GM18517 (cell line): ENCODE data around the gene SYMPK.
"Not testable (repeated sequence)": the region's sequence is repeated elsewhere in the genome, so short reads cannot be mapped to it uniquely, and the experiment has no call there.

ENCODE experiments used
- ATAC-seq: cut with Tn5 transposase; IDR thresholded peaks from one replicate; pipeline ENCODE4 v1.9.1; 2021; ENCODE audit warnings: mild to moderate bottlenecking, moderate library complexity; ENCODE audit not compliant: unreplicated experiment

Gene SYMPK

DNA sequence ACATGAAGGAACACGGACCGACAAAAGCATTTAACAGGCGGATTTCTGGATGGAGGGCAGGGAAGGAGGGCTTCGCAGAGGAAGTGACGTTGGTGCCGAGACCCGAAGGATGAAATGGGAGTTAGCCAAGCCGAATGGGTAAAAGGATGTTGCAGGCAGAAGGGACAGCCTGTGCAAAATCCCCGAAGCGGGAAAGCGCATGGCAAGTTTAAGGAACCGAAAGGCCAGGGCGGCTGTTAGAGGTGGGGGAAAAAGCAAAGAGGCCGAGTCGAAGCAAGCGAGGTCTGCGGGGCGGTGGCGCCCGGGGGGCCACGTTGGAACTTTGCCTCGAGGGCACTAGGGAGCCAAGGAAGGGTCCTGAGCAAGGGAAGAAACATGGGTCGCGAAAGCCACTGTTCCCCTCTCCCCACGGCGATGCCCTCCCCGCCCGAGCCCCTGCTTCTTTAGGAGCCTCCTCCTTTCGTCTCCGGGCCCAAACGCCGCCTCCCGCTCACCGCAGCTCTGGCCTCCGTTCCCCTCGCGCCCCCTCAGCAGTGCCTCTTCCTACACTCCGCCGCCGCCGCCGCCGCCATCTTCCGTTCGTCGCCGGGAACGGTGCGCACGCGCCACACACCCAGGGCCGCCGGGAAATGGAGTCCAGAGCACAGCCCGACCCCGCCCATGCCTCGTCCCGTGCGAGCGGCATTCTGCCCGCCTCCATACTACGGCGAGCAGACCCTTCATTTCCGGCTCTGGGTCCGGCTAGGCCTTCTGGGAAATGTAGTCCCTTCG lies at the start of gene SYMPK:
TSS of gene SYMPK (minus strand) at position 584 of the 771 bp plus-strand sequence. CDS start 8,652 bp downstream, outside the sequence.
- ATAC-seq: peak; percentile 74

DNA sequence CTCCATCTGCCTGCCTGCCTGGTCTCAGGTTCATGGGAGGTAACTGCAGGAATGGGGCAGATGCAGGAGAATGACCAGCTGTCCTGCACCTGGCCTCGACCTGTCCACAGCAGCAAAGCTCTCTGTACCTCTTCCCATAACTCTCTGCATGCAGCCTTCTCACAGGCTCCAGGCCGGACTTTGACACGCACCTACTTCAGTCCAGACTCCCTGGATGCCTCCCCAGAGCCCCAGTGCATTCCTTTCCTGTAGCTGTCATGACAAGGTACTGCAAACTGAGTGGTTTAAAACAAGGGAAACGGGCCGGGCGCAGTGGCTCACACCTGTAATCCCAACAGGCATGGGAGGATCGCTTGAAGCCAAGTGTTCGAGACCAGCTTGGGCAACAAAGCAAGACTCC lies 48.3 kb upstream of the SYMPK start:
- ATAC-seq: no peak

DNA sequence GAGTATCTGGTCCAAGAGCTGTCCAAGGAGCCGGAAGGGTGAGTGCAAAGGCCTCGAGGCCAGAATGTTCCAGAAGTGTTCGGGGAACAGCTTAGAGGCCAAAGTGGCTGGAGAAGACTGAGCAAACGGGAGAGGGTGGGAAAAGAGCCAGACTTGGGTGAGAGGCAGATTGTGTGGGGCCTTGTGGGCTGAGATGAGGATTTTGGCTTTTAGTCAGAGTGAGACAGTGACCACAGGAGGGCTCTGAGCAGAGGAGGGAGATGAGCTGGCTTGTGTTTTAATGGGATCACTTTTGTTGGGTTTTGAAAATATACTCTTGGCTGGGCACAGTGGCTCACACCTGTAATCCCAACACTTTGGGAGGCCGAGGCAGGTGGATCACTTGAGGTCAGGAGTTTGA lies 46.0 kb upstream of the SYMPK start:
- ATAC-seq: no peak

DNA sequence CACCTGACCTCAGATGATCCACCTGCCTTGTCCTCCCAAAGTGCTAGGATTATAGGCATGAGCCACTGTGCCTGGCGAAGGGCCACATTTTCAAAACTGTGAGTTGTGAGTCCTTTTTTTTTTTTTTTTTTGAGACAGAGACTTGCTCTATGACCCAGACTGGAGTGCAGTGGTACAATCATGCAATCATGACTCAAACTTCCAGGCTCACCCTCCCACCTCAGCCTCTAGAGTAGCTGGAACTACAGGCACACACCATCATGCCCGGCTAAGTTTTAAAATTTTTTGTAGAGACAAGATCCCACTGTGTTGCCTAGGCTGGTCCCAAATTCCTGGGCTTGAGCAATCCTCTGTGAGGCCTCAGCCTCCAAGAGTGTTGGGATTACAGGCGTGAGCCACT lies 43.3 kb upstream of the SYMPK start:
- ATAC-seq: no peak

DNA sequence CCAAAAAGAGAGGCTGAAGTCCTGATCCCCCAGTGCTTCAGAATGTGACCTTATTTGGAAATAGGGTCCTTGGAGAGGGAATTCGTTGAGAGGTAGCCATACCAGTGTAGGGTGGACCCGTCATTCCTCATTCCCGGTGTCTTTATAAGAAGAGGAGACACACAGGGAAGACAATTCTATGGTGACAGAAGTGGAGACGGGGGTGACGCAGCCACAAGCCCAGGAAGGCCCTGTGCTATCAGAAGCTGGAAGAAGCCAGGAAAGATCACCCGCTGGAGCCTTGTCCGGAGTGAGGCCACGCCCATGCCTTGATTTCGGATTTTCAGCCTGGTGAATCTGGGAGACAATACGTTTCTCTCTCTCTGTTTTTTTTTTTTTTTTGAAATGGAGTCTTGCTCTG lies 42.1 kb upstream of the SYMPK start:
- no peak for ATAC-seq

DNA sequence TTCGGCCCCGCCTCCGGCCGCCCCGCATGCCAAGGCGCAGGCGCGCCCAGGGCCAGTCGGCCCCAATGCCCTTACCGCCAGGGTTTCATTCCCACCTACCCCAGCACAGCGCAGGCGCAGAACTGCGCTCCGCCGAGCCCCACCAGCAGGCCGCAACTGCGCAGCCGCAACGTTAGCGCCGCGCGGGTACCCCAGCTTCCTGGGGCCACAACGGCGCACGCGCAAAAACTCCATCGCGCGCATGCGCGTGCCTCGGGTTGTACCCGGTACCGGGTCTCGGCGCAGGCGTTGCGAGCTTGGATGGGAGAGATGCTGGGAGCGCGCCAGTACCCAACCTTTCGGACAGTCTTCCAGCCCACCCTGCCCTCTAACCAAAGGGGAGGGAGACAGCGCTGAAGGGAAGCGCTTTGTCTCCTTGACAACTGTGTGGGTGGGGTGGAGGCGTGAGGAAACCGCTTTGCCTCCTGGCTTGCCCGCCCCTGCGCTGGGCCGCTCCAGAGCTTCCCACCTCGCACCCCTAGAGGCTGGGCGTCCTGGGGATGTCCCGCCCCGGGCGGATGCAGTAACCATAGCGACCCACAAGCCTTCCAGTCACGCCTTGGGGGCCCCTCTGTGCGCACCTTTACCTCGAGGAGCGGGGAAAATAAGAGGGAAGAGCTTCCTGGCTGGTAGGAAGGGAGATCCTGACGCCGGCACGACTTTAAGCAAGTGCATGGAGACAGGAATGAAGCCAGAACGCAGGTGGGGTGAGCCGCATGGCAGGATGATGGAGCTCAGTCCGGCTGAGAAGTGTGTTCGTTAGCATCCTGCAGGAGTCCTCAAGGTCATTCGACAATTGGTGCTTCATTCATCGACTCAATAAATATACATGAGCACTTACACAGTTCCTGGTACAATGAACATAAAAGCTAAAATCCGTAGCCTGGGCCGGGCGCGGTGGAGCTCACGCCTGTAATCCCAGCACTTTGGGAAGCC lies 40.0 kb upstream of the SYMPK start:
- peak; percentile 89 for ATAC-seq

DNA sequence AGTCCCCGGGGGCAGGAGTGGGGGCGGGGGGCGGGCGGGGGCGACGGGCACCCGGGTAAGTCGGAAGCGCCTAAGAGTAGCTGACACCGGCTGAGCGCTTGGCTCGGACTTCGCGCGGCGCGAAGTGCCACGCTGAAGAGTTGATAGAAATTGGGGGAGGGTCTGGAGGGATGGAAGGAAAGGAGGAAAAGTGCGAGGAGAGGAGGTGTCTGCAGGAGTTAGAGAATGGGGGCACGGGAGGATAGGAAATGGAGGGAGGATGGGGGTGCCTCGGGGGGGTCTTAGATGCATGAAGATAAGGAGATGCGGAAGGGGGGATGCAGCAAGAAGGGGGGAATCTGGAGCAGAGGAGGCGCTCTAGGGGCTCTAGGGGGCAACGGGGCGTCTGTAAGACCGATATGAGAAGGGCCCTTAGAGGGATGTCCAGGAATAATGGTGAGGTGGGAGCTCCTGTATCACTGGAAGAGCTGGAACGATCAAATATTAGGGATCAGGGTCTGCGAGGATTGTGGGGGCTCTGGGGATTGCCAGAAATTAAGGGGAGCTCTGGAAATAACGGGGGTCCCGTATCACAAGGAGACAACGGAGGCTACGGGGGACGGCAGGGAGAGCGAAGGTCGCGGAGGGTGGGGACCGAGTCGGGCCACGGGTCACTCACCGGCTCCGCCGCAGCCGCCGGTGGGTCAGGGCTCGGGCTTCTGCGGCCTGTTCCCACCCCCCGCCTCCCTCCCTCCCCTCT lies 39.1 kb upstream of the SYMPK start, which contains the start of gene MYPOP:
TSS of gene MYPOP (minus strand) at position 702 of the 739 bp plus-strand sequence. CDS start 840 bp downstream, outside the sequence.
- no peak for ATAC-seq

DNA sequence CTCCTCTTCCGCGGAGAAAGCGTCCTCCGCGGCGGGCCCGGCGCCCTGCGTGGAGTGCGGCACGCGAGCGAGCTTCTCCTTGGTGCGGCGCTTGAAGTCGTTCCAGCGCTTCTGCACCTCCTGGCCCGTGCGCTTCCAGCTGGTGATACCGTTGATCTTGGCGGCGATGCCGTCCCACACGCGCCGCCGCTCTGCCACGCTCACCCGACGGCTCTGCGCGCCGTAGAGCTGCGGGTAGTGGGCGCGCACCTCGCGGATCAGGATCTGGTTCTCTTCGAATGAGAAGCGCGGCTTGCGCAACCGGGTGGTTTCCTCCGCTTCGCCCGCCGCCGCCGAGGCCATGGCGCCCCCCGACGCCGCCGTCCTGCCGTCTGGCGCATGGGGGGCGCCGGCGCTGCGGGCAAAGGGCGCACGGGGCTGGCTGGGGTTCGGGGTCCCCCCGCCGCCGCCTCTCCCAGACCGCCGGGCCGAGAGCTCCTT lies 38.5 kb upstream of the SYMPK start:
- no peak for ATAC-seq

DNA sequence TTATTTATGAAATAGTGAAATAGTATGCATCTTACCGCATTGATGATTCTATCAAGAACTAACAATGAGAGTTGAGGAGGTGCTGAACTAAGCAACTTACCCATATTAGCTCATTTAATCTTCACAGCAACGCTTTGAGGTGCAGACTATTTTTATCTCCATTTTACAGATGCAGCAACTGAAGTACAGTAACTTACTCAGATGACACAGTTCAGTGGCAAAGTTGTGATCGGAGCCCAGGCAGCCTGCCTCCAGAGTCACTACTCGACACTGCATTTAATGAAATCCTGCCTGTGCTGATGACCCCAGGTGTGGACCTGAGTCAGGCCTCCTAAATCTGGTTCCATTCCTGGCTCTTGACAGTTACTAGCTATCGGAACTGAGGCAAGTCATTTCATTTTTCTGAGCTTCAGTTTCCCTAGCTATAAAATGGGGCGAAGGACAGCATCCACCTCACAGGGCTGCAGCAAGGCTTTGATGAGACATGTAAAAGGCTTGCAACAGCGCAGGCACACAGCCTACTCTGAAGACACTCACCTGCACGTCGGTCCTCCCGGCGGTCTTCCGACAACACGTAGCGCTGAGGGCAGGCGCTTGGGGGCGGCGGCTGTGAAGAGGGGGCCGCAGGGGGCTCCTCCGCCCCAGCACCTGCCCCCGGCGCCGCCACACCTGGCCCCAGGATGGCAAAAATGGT lies 37.9 kb upstream of the SYMPK start:
- no peak for ATAC-seq

DNA sequence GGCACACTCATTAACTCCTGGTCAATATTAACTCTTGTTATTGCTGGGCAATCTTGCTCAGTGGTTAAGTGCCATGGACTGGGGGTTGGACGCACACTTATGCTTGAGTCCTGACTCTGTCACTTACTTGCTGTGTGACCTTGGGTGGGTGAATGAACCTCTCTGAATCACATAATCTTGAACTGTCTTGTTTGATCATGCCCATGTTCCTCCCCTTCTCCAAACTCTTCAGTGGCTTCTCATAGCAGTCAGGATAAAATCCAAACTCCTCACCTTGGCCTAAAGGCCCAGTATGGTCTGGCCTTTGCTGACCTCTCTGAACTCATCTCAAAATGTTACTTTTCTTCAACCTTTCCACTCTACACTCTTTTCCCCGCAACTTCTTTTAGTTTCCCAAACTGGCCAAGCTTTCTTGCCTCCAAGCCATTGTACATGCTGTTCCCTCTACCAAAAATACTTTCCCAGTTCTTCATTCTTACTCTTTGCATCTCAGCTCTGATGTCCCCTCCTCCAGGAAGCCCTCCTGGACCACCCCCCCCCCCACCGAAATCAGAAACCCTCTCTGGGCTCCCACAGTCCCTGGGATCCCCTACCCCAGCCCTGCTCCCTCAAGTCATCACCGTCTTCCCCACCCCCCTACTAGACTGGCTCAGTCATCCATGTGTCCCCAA lies 37.1 kb upstream of the SYMPK start:
- ATAC-seq: no peak

DNA sequence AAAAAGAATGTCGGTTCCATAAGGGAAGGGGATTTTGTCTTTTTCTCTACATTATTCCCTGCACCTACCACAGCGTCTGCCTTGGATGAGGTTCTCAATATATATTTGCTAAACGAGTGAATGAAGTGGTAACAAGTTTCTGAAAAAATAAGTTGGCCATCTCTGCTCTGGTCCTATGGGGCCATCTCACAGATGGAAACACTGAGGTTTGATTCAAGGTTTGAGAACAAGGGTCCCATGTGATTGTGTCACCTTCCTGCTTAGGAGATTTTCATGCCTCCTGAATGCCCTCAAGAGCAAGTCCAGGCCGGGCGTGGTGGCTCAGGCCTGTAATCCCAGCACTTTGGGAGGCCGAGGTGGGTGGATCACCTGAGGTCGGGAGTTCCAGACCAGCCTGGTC lies 36.3 kb upstream of the SYMPK start:
- ATAC-seq: no peak

DNA sequence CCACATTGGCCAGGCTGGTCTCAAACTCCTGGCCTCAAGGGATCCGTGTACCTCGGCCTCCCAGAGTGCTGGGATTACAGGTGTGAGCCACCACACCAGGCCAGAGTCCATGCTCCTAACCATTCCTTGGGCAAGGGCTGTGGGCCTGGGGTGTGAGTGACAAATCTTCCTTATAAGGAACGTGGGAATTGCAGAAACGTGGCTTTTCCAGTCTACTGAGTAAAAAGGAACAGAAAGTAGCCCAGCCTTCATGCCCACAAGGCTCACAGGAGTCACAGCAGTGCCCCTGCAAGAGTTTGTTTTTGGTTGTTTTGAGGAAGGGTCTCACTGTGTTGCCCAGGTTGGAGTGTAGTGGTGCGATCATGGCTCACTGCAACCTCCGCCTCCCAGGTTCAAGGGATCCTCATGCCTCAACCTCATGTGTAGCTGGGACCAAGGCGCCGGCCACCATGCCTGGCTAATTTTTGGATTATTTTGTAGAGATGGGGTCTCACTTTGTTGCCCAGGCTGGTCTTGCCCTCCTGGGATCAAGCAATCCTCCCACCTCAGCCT lies 34.4 kb upstream of the SYMPK start:
- no peak for ATAC-seq

DNA sequence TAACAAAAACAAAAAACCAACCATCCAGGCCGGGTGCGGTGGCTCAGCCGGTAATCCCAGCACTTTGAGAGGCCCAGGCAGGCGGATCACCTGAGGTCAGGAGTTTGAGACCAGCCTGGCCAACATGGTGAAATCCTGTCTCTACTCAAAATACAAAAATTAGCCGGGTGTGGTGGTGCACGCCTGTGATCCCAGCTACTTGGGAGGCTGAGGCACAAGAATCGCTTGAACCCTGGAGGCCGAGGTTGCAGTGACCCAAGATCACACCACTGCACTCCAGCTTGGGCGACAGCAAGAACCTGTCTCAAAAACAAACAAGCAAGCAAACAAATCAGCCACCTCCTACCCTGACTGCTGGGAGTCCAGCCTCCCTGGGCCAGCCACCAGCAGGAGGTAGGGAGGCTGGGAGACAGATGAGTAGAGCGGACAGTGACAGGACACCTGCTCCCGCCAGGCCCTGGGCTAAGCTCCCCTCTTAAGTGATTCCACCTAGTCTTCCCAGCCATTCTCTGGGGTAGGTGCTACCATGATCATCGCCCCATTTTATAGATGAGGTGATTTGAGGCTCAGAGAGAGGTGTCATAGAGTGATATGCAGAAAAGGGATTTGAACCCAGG lies 33.1 kb upstream of the SYMPK start:
- ATAC-seq: not testable (repeated sequence)

DNA sequence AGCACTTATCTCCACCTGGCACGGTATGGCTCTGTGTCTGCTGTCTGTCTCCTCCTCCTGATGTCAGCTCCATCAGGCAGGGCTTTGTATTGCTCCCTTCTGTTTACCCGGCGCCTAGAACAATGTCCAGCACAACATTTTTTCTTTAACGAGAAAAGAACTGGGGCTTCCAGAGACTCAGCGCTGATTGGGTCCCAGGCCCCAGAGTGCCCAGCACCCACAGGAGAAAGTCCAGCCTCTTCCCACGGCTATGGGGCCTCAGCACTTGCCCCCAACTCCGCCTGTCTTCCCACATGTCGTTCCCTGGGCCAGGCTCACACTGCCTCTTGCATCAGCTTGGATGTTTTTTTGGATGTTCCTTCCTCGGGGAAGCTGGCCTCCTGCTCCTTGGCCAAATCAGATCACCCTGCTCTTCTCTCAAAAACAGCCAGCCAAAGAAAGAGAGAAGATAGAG lies 32.6 kb upstream of the SYMPK start:
- ATAC-seq: no peak

DNA sequence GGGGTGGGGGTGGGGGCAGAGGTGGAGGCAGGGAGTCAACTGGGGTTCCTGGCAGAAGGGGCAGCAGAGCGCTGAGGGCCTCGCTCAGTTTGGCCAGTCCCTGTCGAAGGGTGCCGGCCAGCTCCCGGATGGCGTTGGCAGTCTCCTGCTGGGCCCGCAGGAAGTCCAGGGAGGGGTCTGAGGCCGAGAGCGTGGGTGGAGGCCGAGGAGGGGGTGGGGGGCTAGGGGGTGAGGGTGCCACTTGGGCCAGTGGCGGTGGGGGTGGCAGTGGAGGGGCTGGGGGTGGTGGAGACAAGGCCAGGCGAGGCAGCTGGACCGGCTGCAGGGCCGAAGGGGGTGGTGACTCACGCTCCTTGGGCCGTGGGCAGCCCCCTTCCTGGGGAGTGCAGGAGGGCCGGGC lies 27.9 kb upstream of the SYMPK start:
- ATAC-seq: no peak

DNA sequence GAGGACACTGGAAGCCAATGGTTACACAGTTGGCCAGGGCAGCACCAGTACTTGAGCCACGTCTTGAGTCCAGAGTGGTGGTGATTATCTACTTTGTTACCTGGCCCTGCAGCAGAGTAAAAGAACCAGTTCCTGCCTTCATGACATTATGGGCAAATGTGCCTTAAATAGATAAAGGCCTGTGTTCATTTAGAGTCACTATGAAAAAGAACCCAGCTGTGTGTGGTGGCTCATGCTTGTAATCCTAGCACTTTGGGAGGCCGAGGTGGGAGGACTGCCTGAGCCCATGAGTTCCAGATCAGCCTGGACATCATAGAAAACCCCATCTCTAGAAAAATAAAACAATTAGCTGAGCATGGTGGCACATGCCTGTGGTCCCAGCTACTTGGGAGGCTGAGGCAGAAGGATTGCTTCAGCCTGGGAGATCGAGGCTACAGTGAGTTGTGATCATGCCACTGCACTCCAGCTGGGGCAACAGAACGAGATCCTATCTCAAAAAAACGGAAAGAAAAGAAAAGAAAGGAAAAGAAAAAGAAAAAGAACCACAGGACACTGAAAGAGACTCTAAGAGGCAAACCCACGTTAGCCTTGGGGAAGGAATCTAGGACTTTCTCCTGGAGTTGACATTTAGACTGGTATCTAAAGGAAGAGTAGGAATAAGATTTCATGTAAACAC lies 26.4 kb upstream of the SYMPK start:
- ATAC-seq: no peak

DNA sequence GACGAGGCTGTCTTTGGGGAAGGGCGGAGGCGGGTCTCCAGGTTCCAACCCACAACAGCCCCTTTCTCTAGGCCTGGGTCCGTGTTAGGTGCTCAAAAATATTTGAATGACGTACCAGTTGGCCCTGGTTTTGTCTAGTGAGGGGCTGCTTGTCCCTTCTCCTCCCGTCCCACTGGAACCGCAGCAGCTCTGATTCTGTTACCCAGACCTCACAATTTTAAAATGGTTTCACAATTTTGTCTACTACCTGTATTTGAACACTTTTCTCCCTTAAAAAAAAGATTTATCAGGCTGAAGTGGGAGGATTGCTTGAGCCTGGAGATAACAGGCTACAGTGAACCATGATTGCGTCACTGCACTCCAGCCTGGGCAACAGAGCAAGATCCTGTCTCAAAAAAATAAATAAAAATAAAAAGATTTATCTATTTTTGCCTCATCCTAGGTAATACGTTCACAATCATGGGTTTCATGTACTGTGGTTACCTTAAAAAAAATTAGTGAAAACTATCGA lies 24.3 kb upstream of the SYMPK start:
- no peak for ATAC-seq
